HG03342 (cell line): ENCODE data around the gene AFG1L.
"Not testable (repeated sequence)": the region's sequence is repeated elsewhere in the genome, so short reads cannot be mapped to it uniquely, and the experiment has no call there.

Experiments
- ATAC-seq: cut with Tn5 transposase; IDR thresholded peaks from one replicate; pipeline ENCODE4 v1.9.1; 2021; ENCODE audit warnings: mild to moderate bottlenecking, moderate library complexity; ENCODE audit not compliant: unreplicated experiment

Gene AFG1L

DNA sequence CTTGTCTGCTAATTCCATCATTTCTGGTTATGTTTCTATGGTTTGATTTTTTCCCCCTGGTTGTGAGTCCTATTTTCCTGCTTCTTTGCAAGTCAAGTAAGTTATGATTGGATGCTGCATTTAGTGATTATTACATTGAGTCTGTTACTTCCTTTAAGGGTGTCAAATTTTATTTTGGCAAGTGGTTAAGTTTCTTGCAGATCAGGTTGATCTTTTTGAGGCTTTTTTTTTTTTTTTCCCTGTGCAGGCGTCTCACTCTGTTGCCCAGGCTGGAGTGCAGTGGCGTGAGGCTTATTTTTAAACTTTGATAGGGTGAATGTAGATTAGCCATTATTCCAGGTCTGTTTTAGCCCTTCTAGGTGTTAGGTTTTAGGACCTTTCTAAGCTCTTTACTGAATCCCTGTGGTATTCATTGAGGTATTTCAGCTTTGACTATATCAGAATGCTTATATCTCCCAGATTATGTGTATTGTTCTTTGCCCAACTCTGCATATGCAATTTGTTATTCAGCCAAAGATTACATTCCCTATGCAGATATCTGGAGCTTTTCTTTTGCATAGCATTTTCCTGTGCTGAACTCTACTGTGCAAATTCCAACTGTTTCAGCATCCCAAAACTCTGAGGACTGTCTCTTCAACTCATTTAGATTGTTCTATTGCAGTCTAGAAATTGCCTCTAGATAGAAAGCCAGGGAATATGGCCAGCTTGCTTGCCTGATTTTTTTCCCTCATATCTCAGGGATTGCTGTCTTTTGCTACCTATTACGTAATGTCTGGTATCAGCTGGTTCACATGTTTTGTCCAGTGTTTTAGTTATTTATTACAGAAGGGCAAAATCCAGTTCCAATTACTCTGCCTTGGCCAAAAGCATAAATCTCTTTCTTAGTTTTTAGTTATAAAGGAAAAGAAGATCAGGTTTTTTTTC is 113.3 kb downstream of the AFG1L start:
- ATAC-seq: no peak

- no peak for ATAC-seq
These were observed 114.0 kb downstream of the AFG1L start for GRCh38 chr6:108408861-108409260.

GRCh38 chr6:108416047-108416833 is 121.4 kb downstream of the AFG1L start:
- not testable (repeated sequence) for ATAC-seq

DNA sequence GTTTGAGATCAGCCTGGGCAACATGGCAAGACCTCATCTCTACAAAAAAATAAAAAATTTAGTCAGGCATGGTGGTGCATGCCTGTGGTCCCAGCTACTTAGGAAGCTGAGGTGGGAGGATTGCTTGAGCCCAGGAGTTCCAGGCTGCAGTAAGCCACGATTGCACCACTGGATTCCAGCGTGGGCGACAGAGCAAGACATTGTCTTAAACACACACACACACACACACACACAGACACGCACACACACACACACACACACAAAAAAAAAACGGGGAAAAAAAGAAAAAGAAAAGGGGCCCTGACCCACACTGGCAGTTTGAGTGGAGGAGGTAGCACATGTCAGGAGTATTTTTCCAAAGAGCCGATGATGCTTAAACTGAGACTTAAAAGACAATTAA is 122.2 kb downstream of the AFG1L start:
- no peak for ATAC-seq

DNA sequence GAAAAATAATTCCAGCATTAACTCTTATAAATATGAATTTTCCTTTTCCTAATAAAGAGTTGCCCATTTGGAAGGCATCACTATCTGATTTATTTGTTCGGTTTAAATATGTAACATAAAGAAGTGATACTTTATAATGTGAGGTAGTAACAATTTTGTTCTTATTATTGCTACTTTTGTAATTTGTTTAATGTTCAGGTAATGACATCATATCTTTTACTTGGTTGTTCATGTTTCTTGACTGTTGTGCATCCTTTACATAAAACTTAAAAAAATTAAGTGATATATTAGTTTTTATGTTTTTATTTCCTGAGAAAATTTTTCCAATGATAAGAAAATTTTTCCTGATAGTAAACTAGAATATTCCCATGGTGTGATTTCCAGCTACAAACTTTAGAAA is 124.6 kb downstream of the AFG1L start:
- ATAC-seq: no peak

GRCh38 chr6:108419934-108420609 is 125.2 kb downstream of the AFG1L start:
- no peak for ATAC-seq

DNA sequence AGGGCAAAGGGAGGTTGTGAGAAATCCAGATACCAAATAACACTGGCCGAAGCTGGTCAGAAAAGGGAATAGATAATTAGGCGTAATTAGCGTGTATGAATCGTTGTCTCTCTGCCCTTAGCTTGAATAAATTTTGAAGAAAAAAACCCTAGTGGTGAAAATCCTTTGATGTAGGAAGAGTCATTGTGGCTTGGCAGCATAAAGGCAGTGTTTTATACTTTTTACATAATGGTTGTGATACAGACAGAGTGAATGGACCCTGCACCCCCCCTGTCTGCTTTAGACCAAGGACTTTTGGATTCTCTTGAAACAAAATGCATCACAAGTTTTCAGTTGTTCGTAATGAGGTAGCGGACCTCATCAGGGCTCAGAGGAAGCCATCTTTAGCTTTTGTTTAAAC is 126.5 kb downstream of the AFG1L start:
- ATAC-seq: no peak

GRCh38 chr6:108423982-108424705 is 129.3 kb downstream of the AFG1L start:
- no peak for ATAC-seq

DNA sequence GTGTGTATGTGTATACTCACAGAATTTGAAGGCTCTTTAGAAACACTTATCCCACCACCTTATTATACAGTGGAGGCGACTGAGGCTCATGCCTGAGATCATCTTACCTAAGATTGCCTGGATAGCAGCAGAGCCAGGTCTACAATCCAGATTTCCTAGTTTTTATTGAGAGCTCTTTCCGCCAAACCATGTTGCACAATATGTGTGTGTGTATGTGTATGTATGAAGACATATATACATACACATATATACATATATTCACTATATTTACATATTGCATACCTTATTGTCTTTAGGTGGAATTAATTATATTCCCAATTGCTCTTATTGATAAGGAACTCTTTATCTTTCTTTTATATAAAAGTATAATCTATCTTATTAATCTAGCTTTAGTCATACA is 130.6 kb downstream of the AFG1L start:
- ATAC-seq: no peak

GRCh38 chr6:108432143-108432542 is 137.3 kb downstream of the AFG1L start:
- no peak for ATAC-seq

- ATAC-seq: no peak
These were observed 137.9 kb downstream of the AFG1L start for GRCh38 chr6:108432792-108433191.

- no peak for ATAC-seq
These were observed 139.4 kb downstream of the AFG1L start for GRCh38 chr6:108434222-108434621.

DNA sequence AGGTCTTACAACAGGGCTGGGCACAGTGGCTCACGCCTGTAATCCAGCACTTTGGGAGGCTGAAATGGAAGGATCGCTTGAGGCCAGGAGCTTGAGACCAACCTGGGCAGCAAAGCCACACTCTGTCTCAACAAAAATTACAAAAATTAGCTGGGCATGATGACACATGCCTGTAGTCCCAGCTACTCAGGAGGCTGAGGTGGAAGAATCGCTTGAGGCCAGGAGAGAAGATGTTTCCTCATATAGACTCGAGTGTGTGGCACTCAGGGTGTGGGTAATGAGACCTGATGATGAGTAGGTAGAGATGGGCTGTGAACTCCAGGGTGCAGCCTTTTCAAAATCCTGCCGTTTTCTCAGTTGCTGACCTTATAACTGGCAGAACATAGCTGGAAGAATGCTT is 140.5 kb downstream of the AFG1L start:
- no peak for ATAC-seq

- ATAC-seq: no peak
These were observed 141.9 kb downstream of the AFG1L start for GRCh38 chr6:108436771-108437170.

- ATAC-seq: no peak
These were observed 143.0 kb downstream of the AFG1L start for GRCh38 chr6:108437821-108438220.

- no peak for ATAC-seq
These were observed 144.1 kb downstream of the AFG1L start for GRCh38 chr6:108438918-108439317.

- ATAC-seq: no peak
These were observed 146.3 kb downstream of the AFG1L start for GRCh38 chr6:108441141-108441540.

DNA sequence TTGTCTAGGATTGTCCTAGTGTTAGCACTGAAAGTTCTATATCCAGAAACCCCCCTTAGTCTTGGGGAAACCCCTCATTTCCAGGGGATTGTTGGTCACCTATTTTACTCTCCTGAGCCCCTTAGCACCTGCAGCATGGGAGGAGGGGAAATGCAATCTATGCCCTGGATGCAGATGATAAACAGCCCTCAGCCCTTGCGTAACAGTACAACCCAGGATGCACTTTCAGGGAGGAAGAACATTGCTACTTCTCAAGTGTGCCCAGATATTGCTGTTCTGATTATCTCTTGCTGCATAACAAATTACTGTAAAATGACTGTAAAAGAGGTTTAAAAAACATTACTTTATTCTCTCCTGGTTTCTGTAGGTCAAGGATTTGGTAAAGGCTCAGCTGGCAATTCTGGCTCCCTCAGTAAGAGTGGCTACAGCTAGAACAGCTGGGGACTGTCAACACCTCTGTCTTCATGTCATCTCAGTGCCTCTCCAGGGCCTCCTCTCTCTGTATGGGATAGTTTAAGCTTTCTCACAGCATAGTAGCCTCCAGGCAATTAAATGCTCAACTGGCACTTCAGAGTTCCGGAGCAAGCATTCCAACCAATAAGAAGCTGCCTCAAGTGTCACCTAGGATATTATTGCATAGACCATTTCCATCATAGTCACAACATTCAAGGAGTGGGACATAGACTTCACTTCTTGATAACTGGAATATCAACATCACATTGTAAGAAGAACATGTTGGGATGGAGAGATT is 148.1 kb downstream of the AFG1L start:
- ATAC-seq: no peak

- ATAC-seq: no peak
These were observed 151.8 kb downstream of the AFG1L start for GRCh38 chr6:108446629-108447150.

- ATAC-seq: no peak
These were observed 153.6 kb downstream of the AFG1L start for GRCh38 chr6:108448481-108448880.
